Measurements from ENCODE around the gene GAS2.

GRCh38 chr11:22641559-22641958 is 24.9 kb upstream of the GAS2 start:
- TF ChIP-seq YBX1 (IDR thresholded peaks at IDR 0.05): no peak
- TF ChIP-seq GATAD2B (IDR thresholded peaks at IDR 0.05; ENCODE audit: borderline replicate concordance): no peak
- TF ChIP-seq MXI1 (IDR thresholded peaks at IDR 0.05; ENCODE audit: low read depth, low read length): no peak
- TF ChIP-seq FOXA1 (IDR thresholded peaks at IDR 0.05; ENCODE audit: borderline replicate concordance): no peak
- TF ChIP-seq, protein P1, sequence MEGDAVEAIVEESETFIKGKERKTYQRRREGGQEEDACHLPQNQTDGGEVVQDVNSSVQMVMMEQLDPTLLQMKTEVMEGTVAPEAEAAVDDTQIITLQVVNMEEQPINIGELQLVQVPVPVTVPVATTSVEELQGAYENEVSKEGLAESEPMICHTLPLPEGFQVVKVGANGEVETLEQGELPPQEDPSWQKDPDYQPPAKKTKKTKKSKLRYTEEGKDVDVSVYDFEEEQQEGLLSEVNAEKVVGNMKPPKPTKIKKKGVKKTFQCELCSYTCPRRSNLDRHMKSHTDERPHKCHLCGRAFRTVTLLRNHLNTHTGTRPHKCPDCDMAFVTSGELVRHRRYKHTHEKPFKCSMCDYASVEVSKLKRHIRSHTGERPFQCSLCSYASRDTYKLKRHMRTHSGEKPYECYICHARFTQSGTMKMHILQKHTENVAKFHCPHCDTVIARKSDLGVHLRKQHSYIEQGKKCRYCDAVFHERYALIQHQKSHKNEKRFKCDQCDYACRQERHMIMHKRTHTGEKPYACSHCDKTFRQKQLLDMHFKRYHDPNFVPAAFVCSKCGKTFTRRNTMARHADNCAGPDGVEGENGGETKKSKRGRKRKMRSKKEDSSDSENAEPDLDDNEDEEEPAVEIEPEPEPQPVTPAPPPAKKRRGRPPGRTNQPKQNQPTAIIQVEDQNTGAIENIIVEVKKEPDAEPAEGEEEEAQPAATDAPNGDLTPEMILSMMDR (IDR thresholded peaks at IDR 0.05 in 2 of 3, conservative IDR thresholded peaks at IDR 0.05 in 1 of 3; ENCODE audit: insufficient read depth in 2 of 3, low read depth in 1 of 3, low read length in 3 of 3): no peak
- TF ChIP-seq, protein P2, sequence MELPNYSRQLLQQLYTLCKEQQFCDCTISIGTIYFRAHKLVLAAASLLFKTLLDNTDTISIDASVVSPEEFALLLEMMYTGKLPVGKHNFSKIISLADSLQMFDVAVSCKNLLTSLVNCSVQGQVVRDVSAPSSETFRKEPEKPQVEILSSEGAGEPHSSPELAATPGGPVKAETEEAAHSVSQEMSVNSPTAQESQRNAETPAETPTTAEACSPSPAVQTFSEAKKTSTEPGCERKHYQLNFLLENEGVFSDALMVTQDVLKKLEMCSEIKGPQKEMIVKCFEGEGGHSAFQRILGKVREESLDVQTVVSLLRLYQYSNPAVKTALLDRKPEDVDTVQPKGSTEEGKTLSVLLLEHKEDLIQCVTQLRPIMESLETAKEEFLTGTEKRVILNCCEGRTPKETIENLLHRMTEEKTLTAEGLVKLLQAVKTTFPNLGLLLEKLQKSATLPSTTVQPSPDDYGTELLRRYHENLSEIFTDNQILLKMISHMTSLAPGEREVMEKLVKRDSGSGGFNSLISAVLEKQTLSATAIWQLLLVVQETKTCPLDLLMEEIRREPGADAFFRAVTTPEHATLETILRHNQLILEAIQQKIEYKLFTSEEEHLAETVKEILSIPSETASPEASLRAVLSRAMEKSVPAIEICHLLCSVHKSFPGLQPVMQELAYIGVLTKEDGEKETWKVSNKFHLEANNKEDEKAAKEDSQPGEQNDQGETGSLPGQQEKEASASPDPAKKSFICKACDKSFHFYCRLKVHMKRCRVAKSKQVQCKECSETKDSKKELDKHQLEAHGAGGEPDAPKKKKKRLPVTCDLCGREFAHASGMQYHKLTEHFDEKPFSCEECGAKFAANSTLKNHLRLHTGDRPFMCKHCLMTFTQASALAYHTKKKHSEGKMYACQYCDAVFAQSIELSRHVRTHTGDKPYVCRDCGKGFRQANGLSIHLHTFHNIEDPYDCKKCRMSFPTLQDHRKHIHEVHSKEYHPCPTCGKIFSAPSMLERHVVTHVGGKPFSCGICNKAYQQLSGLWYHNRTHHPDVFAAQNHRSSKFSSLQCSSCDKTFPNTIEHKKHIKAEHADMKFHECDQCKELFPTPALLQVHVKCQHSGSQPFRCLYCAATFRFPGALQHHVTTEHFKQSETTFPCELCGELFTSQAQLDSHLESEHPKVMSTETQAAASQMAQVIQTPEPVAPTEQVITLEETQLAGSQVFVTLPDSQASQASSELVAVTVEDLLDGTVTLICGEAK (IDR thresholded peaks at IDR 0.05): no peak
- TF ChIP-seq, protein P2 (CRISPR knock-in tag; IDR thresholded peaks at IDR 0.05): no peak

All from K562 (cell line).